Testis (tissue), 2 donors: ENCODE results near the gene SND1.

Source experiments
- POLR2A ChIP-seq: fragments of 450-650 bp; IDR thresholded peaks from one replicate; pipeline ENCODE4 v1.6.1; 2017; ENCODE audit warnings: antibody characterized with exemption, mild to moderate bottlenecking, moderate library complexity
- TF ChIP-seq, protein P1 (sequence below), 3 experiments: fragments of 450-650 bp in 2 of 3; fragments of 200-600 bp in 1 of 3; sonication (generic) in 1 of 3; IDR thresholded peaks; one replicate each; pipeline ENCODE4 v1.5.1; 2016 to 2019; ENCODE audit warnings: antibody characterized with exemption in 3 of 3, mild to moderate bottlenecking in 2 of 3, moderate library complexity in 1 of 3

DNA sequence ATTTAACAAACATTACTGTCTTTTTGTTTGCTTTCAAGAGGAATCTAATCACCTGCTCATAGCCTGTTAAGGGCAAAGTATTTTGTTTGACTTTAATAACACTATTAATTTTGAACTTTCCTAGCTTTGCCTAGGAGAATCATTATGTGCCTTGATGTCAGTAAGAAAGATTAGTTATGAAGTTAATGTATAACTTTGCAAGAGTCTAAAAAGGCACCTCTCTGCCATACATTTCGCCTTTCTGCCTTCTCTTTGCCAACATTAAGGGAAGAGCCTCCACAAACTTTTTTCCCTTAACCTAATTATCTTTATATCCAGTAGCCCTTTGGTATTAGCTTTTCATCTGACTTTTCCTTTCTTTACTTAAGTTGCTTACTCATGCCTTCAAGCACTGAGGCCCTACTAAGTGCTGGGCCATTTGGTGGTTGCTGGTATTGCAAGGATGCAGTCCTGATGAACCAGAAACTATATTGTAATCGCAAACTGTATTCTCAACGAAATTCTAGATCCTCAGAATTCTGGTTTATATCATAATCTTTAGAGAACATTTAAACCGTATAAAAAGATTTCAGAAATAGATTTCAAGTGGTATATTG, 108.5 kb downstream of the SND1 start:
- TF ChIP-seq, protein P1, sequence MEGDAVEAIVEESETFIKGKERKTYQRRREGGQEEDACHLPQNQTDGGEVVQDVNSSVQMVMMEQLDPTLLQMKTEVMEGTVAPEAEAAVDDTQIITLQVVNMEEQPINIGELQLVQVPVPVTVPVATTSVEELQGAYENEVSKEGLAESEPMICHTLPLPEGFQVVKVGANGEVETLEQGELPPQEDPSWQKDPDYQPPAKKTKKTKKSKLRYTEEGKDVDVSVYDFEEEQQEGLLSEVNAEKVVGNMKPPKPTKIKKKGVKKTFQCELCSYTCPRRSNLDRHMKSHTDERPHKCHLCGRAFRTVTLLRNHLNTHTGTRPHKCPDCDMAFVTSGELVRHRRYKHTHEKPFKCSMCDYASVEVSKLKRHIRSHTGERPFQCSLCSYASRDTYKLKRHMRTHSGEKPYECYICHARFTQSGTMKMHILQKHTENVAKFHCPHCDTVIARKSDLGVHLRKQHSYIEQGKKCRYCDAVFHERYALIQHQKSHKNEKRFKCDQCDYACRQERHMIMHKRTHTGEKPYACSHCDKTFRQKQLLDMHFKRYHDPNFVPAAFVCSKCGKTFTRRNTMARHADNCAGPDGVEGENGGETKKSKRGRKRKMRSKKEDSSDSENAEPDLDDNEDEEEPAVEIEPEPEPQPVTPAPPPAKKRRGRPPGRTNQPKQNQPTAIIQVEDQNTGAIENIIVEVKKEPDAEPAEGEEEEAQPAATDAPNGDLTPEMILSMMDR (IDR thresholded peaks at IDR 0.05), result no peak
- no peak for TF ChIP-seq POLR2A
